ENCODE data around the gene MRPL37.

- TF ChIP-seq EZH2 (IDR thresholded peaks at IDR 0.05; ENCODE audit: insufficient read depth, low read length): no peak
- TF ChIP-seq CTCF (IDR thresholded peaks at IDR 0.05; ENCODE audit: insufficient read depth, low read depth, low read length): no peak
Observed at GRCh38 chr1:54188291-54188690, 11.7 kb upstream of the MRPL37 start.

All from astrocyte (in vitro differentiated cells and primary cell).